HepG2 (cell line): ENCODE data around the gene MCM3AP.

Source experiments
- CTCF ChIP-seq: sonication (generic); formaldehyde crosslinking; IDR thresholded peaks from 2 replicates; pipeline ENCODE4 v1.5.0; 2020; ENCODE audit warnings: mild to moderate bottlenecking, missing genetic modification reagents, moderate library complexity
- EHMT2 ChIP-seq: fragments of 200-600 bp; sonication (generic); IDR thresholded peaks from 2 replicates; pipeline ENCODE4 v1.7.0; 2017; ENCODE audit warnings: antibody characterized with exemption, low read depth, low read length, borderline replicate concordance
- ELF4 ChIP-seq: sonication (generic); formaldehyde crosslinking; IDR thresholded peaks from 2 replicates; pipeline ENCODE4 v1.5.0; 2020; ENCODE audit warnings: missing genetic modification reagents, mild to moderate bottlenecking, moderate library complexity, borderline replicate concordance
- NR2C2 ChIP-seq: sonication (generic); formaldehyde crosslinking; IDR thresholded peaks from 2 replicates; pipeline ENCODE4 v1.4.0; 2020; ENCODE audit warnings: missing genetic modification reagents, mild to moderate bottlenecking, moderate library complexity, borderline replicate concordance
- SOX13 ChIP-seq, 3 experiments: fragments of 450-650 bp in 1 of 3; sonication (generic) in 1 of 3; formaldehyde crosslinking in 1 of 3; IDR thresholded peaks in 2 of 3; conservative IDR thresholded peaks in 1 of 3; 2 replicates each; pipeline versions ENCODE4 v1.5.0 to v1.6.1; 2016 to 2020; ENCODE audit warnings: antibody characterized with exemption in 1 of 3, mild to moderate bottlenecking in 1 of 3, missing compliant biosample characterization in 1 of 3, missing genetic modification reagents in 1 of 3, moderate library complexity in 1 of 3

GRCh38 chr21:46322351-46323226 lies 37.2 kb upstream of the MCM3AP start:
- TF ChIP-seq SOX13 (IDR thresholded peaks at IDR 0.05) (no peak), SOX13 (CRISPR knock-in tag; conservative IDR thresholded peaks at IDR 0.05 in 1 of 2, IDR thresholded peaks at IDR 0.05 in 1 of 2) (no peak), NR2C2 (CRISPR knock-in tag) (0 out of 2 replicates have a peak, but pooled peaks have one; percentile 27), ELF4 (CRISPR knock-in tag) (no peak), EHMT2 (no peak), CTCF (CRISPR knock-in tag) (no peak)
